Neuronal stem cell (in vitro differentiated cells): Measurements from ENCODE around the gene GKN1.

Source experiments
- DNase-seq: peaks from one replicate; pipeline ENCODE4 v3.0.0-alpha.2; 2013; ENCODE audit warnings: low spot score
- H2AFZ ChIP-seq: one replicate; pipeline ENCODE4 v1.6.1; 2013; ENCODE audit warnings: mild to moderate bottlenecking, low read length, inconsistent platforms
- H2AK5ac ChIP-seq: 2 replicates; pipeline ENCODE4 v1.6.1; 2013; ENCODE audit warnings: low read depth, mild to moderate bottlenecking, inconsistent platforms, low read length, moderate library complexity, mixed read lengths
- H2BK120ac ChIP-seq: 2 replicates; pipeline ENCODE4 v1.6.1; 2013; ENCODE audit warnings: low read depth, mild to moderate bottlenecking, inconsistent platforms, low read length, moderate library complexity, mixed read lengths
- H2BK12ac ChIP-seq: one replicate; pipeline ENCODE4 v1.6.1; 2013; ENCODE audit warnings: low read length, inconsistent platforms
- H2BK15ac ChIP-seq: 2 replicates; pipeline ENCODE4 v1.6.1; 2013; ENCODE audit warnings: mild to moderate bottlenecking, low read length, inconsistent platforms, mixed read lengths
- H2BK5ac ChIP-seq: one replicate; pipeline ENCODE4 v1.6.1; 2013; ENCODE audit warnings: inconsistent platforms, mild to moderate bottlenecking, low read length, moderate library complexity
- H3K14ac ChIP-seq: one replicate; pipeline ENCODE4 v1.6.1; 2013; ENCODE audit warnings: low read length, inconsistent platforms
- H3K18ac ChIP-seq: 2 replicates; pipeline ENCODE4 v1.6.1; 2013; ENCODE audit warnings: low read length, inconsistent platforms
- H3K23ac ChIP-seq: 2 replicates; pipeline ENCODE4 v1.6.1; 2013; ENCODE audit warnings: low read depth, mild to moderate bottlenecking, mixed read lengths, low read length, inconsistent platforms; ENCODE audit not compliant: poor library complexity
- H3K27ac ChIP-seq: replicated peaks from 3 replicates; pipeline ENCODE4 v1.5.1; 2013; ENCODE audit warnings: low read length, inconsistent platforms
- H3K27me3 ChIP-seq, 3 experiments: 2 replicates each; pipeline ENCODE4 v1.6.1; 2013; ENCODE audit warnings: low read length in 3 of 3, mild to moderate bottlenecking in 2 of 3, inconsistent platforms in 1 of 3, low read depth in 1 of 3, mixed read lengths in 1 of 3, moderate library complexity in 1 of 3; ENCODE audit not compliant: control insufficient read depth in 3 of 3, insufficient read depth in 3 of 3
- H3K36me3 ChIP-seq, 2 donors: replicated peaks in 1 of 2; 2 replicates each; pipeline ENCODE4 v1.6.1; 2013; ENCODE audit warnings: low read length in 2 of 2; ENCODE audit not compliant: control insufficient read depth in 2 of 2, insufficient read depth in 2 of 2
- H3K4ac ChIP-seq: 2 replicates; pipeline ENCODE4 v1.6.1; 2013; ENCODE audit warnings: inconsistent platforms, mild to moderate bottlenecking, low read length, moderate library complexity
- H3K4me1 ChIP-seq, 2 donors: 1 replicate in 1 of 2; 2 replicates in 1 of 2; pipeline ENCODE4 v1.6.1; 2013; ENCODE audit warnings: low read length in 2 of 2, low read depth in 1 of 2; ENCODE audit not compliant: control insufficient read depth in 2 of 2, insufficient read depth in 1 of 2
- H3K4me2 ChIP-seq: one replicate; pipeline ENCODE4 v1.6.1; 2013; ENCODE audit warnings: mild to moderate bottlenecking, low read length, inconsistent platforms; ENCODE audit not compliant: insufficient read depth, poor library complexity, severe bottlenecking
- H3K4me3 ChIP-seq, 2 donors: 2 replicates each; pipeline ENCODE4 v1.5.1; 2013; ENCODE audit warnings: low read length in 2 of 2, mild to moderate bottlenecking in 2 of 2, inconsistent platforms in 1 of 2, moderate library complexity in 1 of 2
- H3K79me1 ChIP-seq: one replicate; pipeline ENCODE4 v1.6.1; 2013; ENCODE audit warnings: low read depth, mild to moderate bottlenecking, inconsistent platforms, low read length, moderate library complexity
- H3K9ac ChIP-seq: one replicate; pipeline ENCODE4 v1.6.1; 2013; ENCODE audit warnings: mild to moderate bottlenecking, low read depth, low read length, inconsistent platforms; ENCODE audit not compliant: poor library complexity
- H3K9me3 ChIP-seq, 2 donors: replicated peaks in 1 of 2; 2 replicates each; pipeline versions ENCODE3 to v1.6.1; 2013; ENCODE audit warnings: low read length in 2 of 2, mild to moderate bottlenecking in 2 of 2, inconsistent platforms in 1 of 2, low read depth in 1 of 2, mixed read lengths in 1 of 2, moderate library complexity in 1 of 2; ENCODE audit not compliant: control insufficient read depth in 2 of 2, insufficient read depth in 1 of 2
- H4K8ac ChIP-seq: one replicate; pipeline ENCODE4 v1.6.1; 2013; ENCODE audit warnings: low read depth, mild to moderate bottlenecking, inconsistent platforms, low read length, moderate library complexity
- H4K91ac ChIP-seq: one replicate; pipeline ENCODE4 v1.6.1; 2013; ENCODE audit warnings: low read length, low read depth, mild to moderate bottlenecking, inconsistent platforms; ENCODE audit not compliant: poor library complexity
- WGBS, 2 donors: extraction: QIAGEN DNeasy Blood & Tissue Kit; methylation state at CpG; one replicate each; pipeline ENCODE4 v1.1.7; 2013; ENCODE audit warnings: missing lambda C conversion rate in 2 of 2, mixed read lengths in 1 of 2; ENCODE audit not compliant: insufficient read length in 2 of 2, insufficient replicate concordance in 1 of 2; ENCODE audit errors: extremely low coverage in 2 of 2; 5-methylcytosine and 5-hydroxymethylcytosine counted together

Gene GKN1

DNA sequence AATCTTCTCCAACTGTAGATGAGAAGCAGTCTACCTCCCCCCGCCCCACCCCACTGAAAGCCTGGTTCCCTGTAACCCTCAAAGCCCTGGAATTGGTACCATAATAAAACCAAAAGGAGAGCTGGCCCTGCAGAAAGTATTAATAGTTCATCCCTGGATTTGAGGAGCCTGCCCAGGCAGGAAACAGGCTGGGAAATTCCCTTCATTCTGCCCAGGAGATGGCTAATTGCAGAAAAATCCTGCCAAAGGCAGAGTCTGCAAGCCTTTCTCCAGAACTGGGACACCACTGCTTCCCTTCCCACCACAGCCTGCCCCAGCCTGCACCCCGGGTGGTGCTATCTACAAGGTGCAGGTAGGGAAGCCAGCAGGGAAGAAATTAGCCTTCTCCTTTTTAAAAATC lies 38.0 kb upstream of the GKN1 start:
- Histone ChIP-seq H3K9ac (no peak overlapping the region), H2AK5ac (no peak overlapping the region), H2BK15ac (no peak overlapping the region), H3K4me1 (no peaks in the 10 kb centered on the region), H4K8ac (no peak overlapping the region), H2BK12ac (no peak overlapping the region), H3K4ac (no peak overlapping the region), H3K18ac (no peak overlapping the region), H2AFZ (no peak overlapping the region), H2BK5ac (no peak overlapping the region), H3K23ac (no peak overlapping the region), H3K4me3 (no peak overlapping the region), H3K27ac (no peak overlapping the region), H4K91ac (no peak overlapping the region), H3K9me3 (peaks cover 0 to 1% of the 10 kb centered on the region in 2 donors), H3K27me3 (no peaks in the 10 kb centered on the region), H3K79me1 (no peaks in the 10 kb centered on the region), H2BK120ac (no peak overlapping the region), H3K14ac (no peak overlapping the region), H3K36me3 (no peaks in the 10 kb centered on the region), H3K4me2 (no peak overlapping the region)
- no CpG with 5 or more reads among the region's 2 CpGs for WGBS, 2 donors
- DNase-seq: no peak

DNA sequence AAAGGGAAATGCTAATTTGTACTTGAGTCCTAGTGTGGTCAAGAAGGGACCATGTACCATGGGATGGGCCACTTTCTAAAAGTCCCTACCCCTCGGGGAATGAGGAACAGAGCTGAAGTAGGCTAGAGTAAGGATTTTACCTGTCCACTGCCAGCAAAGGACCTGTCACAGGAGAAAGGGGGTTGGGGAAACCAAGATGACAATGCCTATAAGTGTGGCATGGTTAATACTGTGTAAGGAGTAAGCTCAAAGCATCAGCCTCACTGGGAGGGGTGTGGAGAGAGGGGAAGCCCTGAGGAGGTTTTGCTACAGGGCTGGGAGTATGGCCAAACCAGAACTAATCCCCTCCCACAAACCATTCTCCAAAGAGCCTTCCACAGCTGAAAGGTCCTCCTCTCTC lies 37.5 kb upstream of the GKN1 start:
- H3K4me3 ChIP-seq: no peak overlapping the region
- H3K4me2 ChIP-seq: no peak overlapping the region
- no peaks in the 10 kb centered on the region for H3K36me3 ChIP-seq
- H3K27me3 ChIP-seq: no peaks in the 10 kb centered on the region
- H2BK12ac ChIP-seq: no peak overlapping the region
- no peak overlapping the region for H3K4ac ChIP-seq
- no peak overlapping the region for H3K27ac ChIP-seq
- no peak overlapping the region for H3K23ac ChIP-seq
- no peak overlapping the region for H3K18ac ChIP-seq
- H2AK5ac ChIP-seq: no peak overlapping the region
- no peak overlapping the region for H4K8ac ChIP-seq
- WGBS, 2 donors: no CpG with 5 or more reads among the region's 1 CpG
- no peak overlapping the region for H2BK120ac ChIP-seq
- H3K79me1 ChIP-seq: no peaks in the 10 kb centered on the region
- H3K4me1 ChIP-seq: no peaks in the 10 kb centered on the region
- H2BK5ac ChIP-seq: no peak overlapping the region
- H2BK15ac ChIP-seq: no peak overlapping the region
- H2AFZ ChIP-seq: no peak overlapping the region
- H3K9ac ChIP-seq: no peak overlapping the region
- peaks cover 0 to 1% of the 10 kb centered on the region in 2 donors for H3K9me3 ChIP-seq
- no peak overlapping the region for H3K14ac ChIP-seq
- H4K91ac ChIP-seq: no peak overlapping the region
- no peak for DNase-seq

DNA sequence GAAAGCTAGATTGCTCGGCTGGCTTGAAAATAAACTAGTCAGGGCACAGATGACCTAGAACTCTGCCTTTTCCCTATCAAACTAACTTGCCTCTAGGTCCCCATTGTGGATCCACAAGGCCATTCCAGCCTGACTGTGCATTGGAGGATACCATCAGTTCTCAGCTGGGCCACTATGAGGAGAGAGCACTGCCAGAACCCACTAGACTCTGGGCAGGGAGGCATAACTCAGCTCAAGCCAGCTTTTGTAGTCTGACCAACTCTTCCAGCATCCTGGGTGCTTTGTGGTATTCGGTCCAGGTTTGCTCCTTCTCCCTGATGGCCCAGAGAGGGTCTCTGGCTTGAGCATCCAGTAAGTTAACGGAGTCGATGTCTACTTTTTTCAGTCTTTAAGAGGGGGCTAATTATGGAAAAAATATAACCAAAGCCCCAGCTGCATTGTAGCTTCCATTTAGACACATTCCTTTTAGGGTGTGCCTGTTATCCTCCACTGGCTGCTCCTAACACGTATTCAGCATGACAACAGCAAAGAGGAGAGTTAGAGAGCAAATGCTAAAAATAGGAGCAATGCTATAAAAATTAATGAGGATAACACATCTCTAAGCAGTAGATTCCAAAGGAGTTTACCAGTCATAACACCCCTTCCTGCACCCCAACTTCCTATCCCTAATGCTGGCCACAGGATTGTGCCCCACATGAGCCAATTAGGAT lies 36.9 kb upstream of the GKN1 start:
- no peak overlapping the region for H3K4me2 ChIP-seq
- H3K9me3 ChIP-seq: peaks cover 0 to 1% of the 10 kb centered on the region in 2 donors
- no peak overlapping the region for H3K4me3 ChIP-seq
- no peak overlapping the region for H3K23ac ChIP-seq
- H2AK5ac ChIP-seq: no peak overlapping the region
- H3K79me1 ChIP-seq: no peaks in the 10 kb centered on the region
- no peaks in the 10 kb centered on the region for H3K36me3 ChIP-seq
- no peak for DNase-seq
- H3K27me3 ChIP-seq: no peaks in the 10 kb centered on the region
- H2BK5ac ChIP-seq: no peak overlapping the region
- no peak overlapping the region for H3K9ac ChIP-seq
- no peak overlapping the region for H2BK12ac ChIP-seq
- no peak overlapping the region for H3K14ac ChIP-seq
- H4K91ac ChIP-seq: no peak overlapping the region
- no peak overlapping the region for H3K18ac ChIP-seq
- WGBS, 2 donors: no CpG with 5 or more reads among the region's 5 CpGs
- H4K8ac ChIP-seq: no peak overlapping the region
- no peak overlapping the region for H2AFZ ChIP-seq
- no peaks in the 10 kb centered on the region for H3K4me1 ChIP-seq
- no peak overlapping the region for H2BK120ac ChIP-seq
- no peak overlapping the region for H3K27ac ChIP-seq
- no peak overlapping the region for H2BK15ac ChIP-seq
- no peak overlapping the region for H3K4ac ChIP-seq

- no peak overlapping the region for H3K4me3 ChIP-seq
- no peak overlapping the region for H2BK12ac ChIP-seq
- H4K91ac ChIP-seq: no peak overlapping the region
- no peaks in the 10 kb centered on the region for H3K79me1 ChIP-seq
- no peak overlapping the region for H3K4ac ChIP-seq
- no peak overlapping the region for H3K27ac ChIP-seq
- no peak overlapping the region for H3K23ac ChIP-seq
- H4K8ac ChIP-seq: no peak overlapping the region
- H3K4me2 ChIP-seq: no peak overlapping the region
- H3K9me3 ChIP-seq: no peaks in the 10 kb centered on the region
- no peak overlapping the region for H2BK120ac ChIP-seq
- no peak overlapping the region for H2BK15ac ChIP-seq
- H2AK5ac ChIP-seq: no peak overlapping the region
- no peak overlapping the region for H3K14ac ChIP-seq
- H3K9ac ChIP-seq: no peak overlapping the region
- H3K27me3 ChIP-seq: no peaks in the 10 kb centered on the region
- H3K36me3 ChIP-seq: no peaks in the 10 kb centered on the region
- H3K18ac ChIP-seq: no peak overlapping the region
- H3K4me1 ChIP-seq: peaks cover 0 to 3% of the 10 kb centered on the region in 2 donors
- no CpG with 5 or more reads among the region's 3 CpGs for WGBS, 2 donors
- DNase-seq: no peak
- no peak overlapping the region for H2AFZ ChIP-seq
- H2BK5ac ChIP-seq: no peak overlapping the region
Observed at GRCh38 chr2:68938938-68939337, 35.5 kb upstream of the GKN1 start.
